Activated CD8-positive, alpha-beta memory T cell treated with anti-CD3 and anti-CD28 coated beads, Interleukin-2, amount 10 ng/mL, durations not matched to agents 7 days and 5 days (primary cell): ENCODE results near the gene CAMTA1. TPM values are rescaled to one million over a fixed set of nuclear protein-coding genes. Genes with fewer than 3 reads are reported as not detected.

Experiments used
- ATAC-seq: fragments of 150-1000 bp; cut with Tn5 transposase; one replicate; pipeline ENCODE4 v1.10.0; 2021; ENCODE audit warnings: moderate library complexity
- CTCF ChIA-PET: fragments of 350-600 bp; sonication (Branson Sonifier 250); formaldehyde crosslinking; loops from one replicate; lab custom pipeline; 2021; ENCODE audit warnings: antibody characterized with exemption; lab: Charles Lee
- DNase-seq: peaks from one replicate; pipeline ENCODE4 v3.0.0-alpha.2; 2020
- H3K27ac Mint-ChIP-seq: one replicate; pipeline ENCODE4 v1.8.0; 2021; ENCODE audit warnings: mild to moderate bottlenecking, mixed read lengths
- H3K27me3 Mint-ChIP-seq: one replicate; pipeline ENCODE4 v1.8.0; 2021; ENCODE audit warnings: mixed read lengths
- H3K36me3 Mint-ChIP-seq: one replicate; pipeline ENCODE4 v1.8.0; 2021; ENCODE audit warnings: mild to moderate bottlenecking, mixed read lengths
- H3K4me1 Mint-ChIP-seq: one replicate; pipeline ENCODE4 v1.8.0; 2021; ENCODE audit warnings: mixed read lengths
- H3K4me3 Mint-ChIP-seq: one replicate; pipeline ENCODE4 v1.8.0; 2021; ENCODE audit warnings: mild to moderate bottlenecking, moderate library complexity, mixed read lengths
- H3K9me3 Mint-ChIP-seq: one replicate; pipeline ENCODE4 v1.8.0; 2022; ENCODE audit warnings: low read depth, mixed read lengths
- total RNA-seq, 2 experiments: library from RNA; stranded (reverse); gene quantifications; one replicate each; pipeline ENCODE4 v1.2.3, GENCODE V29; 2021

Gene CAMTA1
- total RNA-seq, 2 experiments from 2014 or later = 42.8 to 43.2 TPM

GRCh38 chr1:7334475-7335035, 549.3 kb downstream of the CAMTA1 start:
- no peaks in the 10 kb centered on the region for H3K36me3 Mint-ChIP-seq
- no peaks in the 10 kb centered on the region for H3K27me3 Mint-ChIP-seq
- no peak overlapping the region for H3K4me3 Mint-ChIP-seq
- ATAC-seq (no peak), DNase-seq (no peak)
- H3K9me3 Mint-ChIP-seq = no peaks in the 10 kb centered on the region
- H3K27ac Mint-ChIP-seq = no peak overlapping the region
- no peaks in the 10 kb centered on the region for H3K4me1 Mint-ChIP-seq
- CTCF ChIA-PET = no interaction called here

GRCh38 chr1:7335224-7335879, 550.1 kb downstream of the CAMTA1 start:
- DNase-seq (no peak), ATAC-seq (no peak)
- Mint-ChIP-seq H3K9me3 (no peaks in the 10 kb centered on the region), H3K27ac (no peak overlapping the region), H3K4me3 (no peak overlapping the region), H3K4me1 (no peaks in the 10 kb centered on the region), H3K27me3 (no peaks in the 10 kb centered on the region), H3K36me3 (no peaks in the 10 kb centered on the region)
- CTCF ChIA-PET = no interaction called here

- ATAC-seq = no peak
- Mint-ChIP-seq H3K4me1 (no peaks in the 10 kb centered on the region), H3K27ac (no peak overlapping the region), H3K36me3 (no peaks in the 10 kb centered on the region), H3K27me3 (no peaks in the 10 kb centered on the region), H3K9me3 (no peaks in the 10 kb centered on the region), H3K4me3 (no peak overlapping the region)
- DNase-seq = no peak
- CTCF ChIA-PET = no interaction called here
These were observed 553.2 kb downstream of the CAMTA1 start for GRCh38 chr1:7338439-7338838.

- no peak for ATAC-seq
- no peak overlapping the region for H3K4me3 Mint-ChIP-seq
- no peaks in the 10 kb centered on the region for H3K27me3 Mint-ChIP-seq
- CTCF ChIA-PET = no interaction called here
- H3K9me3 Mint-ChIP-seq = no peaks in the 10 kb centered on the region
- no peaks in the 10 kb centered on the region for H3K4me1 Mint-ChIP-seq
- H3K27ac Mint-ChIP-seq = no peak overlapping the region
- no peaks in the 10 kb centered on the region for H3K36me3 Mint-ChIP-seq
- no peak for DNase-seq
These were observed 553.8 kb downstream of the CAMTA1 start for GRCh38 chr1:7339014-7339413.

GRCh38 chr1:7339953-7340352, 554.7 kb downstream of the CAMTA1 start:
- no peaks in the 10 kb centered on the region for H3K4me1 Mint-ChIP-seq
- ATAC-seq (no peak), DNase-seq (no peak)
- no peaks in the 10 kb centered on the region for H3K36me3 Mint-ChIP-seq
- H3K9me3 Mint-ChIP-seq = no peaks in the 10 kb centered on the region
- no peak overlapping the region for H3K27ac Mint-ChIP-seq
- H3K4me3 Mint-ChIP-seq = no peak overlapping the region
- H3K27me3 Mint-ChIP-seq = no peaks in the 10 kb centered on the region
- CTCF ChIA-PET = no interaction called here

GRCh38 chr1:7341145-7341905, 556.1 kb downstream of the CAMTA1 start:
- CTCF ChIA-PET = interaction anchor here (0.6 to 1.1 kb wide), 2 partner anchors 557 to 658 kb away, joined by 3 read pairs; no protein-coding TSS in a partner anchor
- Mint-ChIP-seq H3K36me3 (no peaks in the 10 kb centered on the region), H3K27me3 (no peaks in the 10 kb centered on the region)

GRCh38 chr1:7343882-7344281, 558.6 kb downstream of the CAMTA1 start:
- no peak overlapping the region for H3K4me3 Mint-ChIP-seq
- H3K4me1 Mint-ChIP-seq = no peaks in the 10 kb centered on the region
- H3K9me3 Mint-ChIP-seq = no peaks in the 10 kb centered on the region
- H3K36me3 Mint-ChIP-seq = no peaks in the 10 kb centered on the region
- DNase-seq (no peak), ATAC-seq (no peak)
- CTCF ChIA-PET = no interaction called here
- H3K27ac Mint-ChIP-seq = no peak overlapping the region
- H3K27me3 Mint-ChIP-seq = no peaks in the 10 kb centered on the region

More at GRCh38 chr1:7341145-7341905, 556.1 kb downstream of the CAMTA1 start:
- Mint-ChIP-seq H3K4me1 (no peaks in the 10 kb centered on the region), H3K9me3 (no peaks in the 10 kb centered on the region), H3K4me3 (no peak overlapping the region), H3K27ac (no peak overlapping the region)
- ATAC-seq = no peak
- no peak for DNase-seq

- H3K4me3 Mint-ChIP-seq = no peak overlapping the region
- DNase-seq (no peak), ATAC-seq (no peak)
- H3K36me3 Mint-ChIP-seq = no peaks in the 10 kb centered on the region
- no peaks in the 10 kb centered on the region for H3K27me3 Mint-ChIP-seq
- H3K9me3 Mint-ChIP-seq = no peaks in the 10 kb centered on the region
- no peaks in the 10 kb centered on the region for H3K4me1 Mint-ChIP-seq
- CTCF ChIA-PET = no interaction called here
- no peak overlapping the region for H3K27ac Mint-ChIP-seq
These were observed 559.0 kb downstream of the CAMTA1 start for GRCh38 chr1:7344299-7344698.

GRCh38 chr1:7345516-7345915, 560.3 kb downstream of the CAMTA1 start:
- DNase-seq (no peak), ATAC-seq (no peak)
- Mint-ChIP-seq H3K4me3 (no peak overlapping the region), H3K4me1 (no peaks in the 10 kb centered on the region), H3K36me3 (no peaks in the 10 kb centered on the region), H3K27ac (no peak overlapping the region), H3K9me3 (no peaks in the 10 kb centered on the region), H3K27me3 (no peaks in the 10 kb centered on the region)
- CTCF ChIA-PET = no interaction called here

- Mint-ChIP-seq H3K9me3 (no peaks in the 10 kb centered on the region), H3K4me1 (no peaks in the 10 kb centered on the region), H3K36me3 (no peaks in the 10 kb centered on the region), H3K4me3 (no peak overlapping the region), H3K27me3 (no peaks in the 10 kb centered on the region), H3K27ac (no peak overlapping the region)
- CTCF ChIA-PET = no interaction called here
- no peak for ATAC-seq
- no peak for DNase-seq
These were observed 560.9 kb downstream of the CAMTA1 start for GRCh38 chr1:7346070-7346596.

- DNase-seq (no peak), ATAC-seq (no peak)
- H3K27ac Mint-ChIP-seq = no peak overlapping the region
- no peaks in the 10 kb centered on the region for H3K36me3 Mint-ChIP-seq
- no peaks in the 10 kb centered on the region for H3K27me3 Mint-ChIP-seq
- CTCF ChIA-PET = no interaction called here
- no peak overlapping the region for H3K4me3 Mint-ChIP-seq
- no peaks in the 10 kb centered on the region for H3K9me3 Mint-ChIP-seq
- H3K4me1 Mint-ChIP-seq = no peaks in the 10 kb centered on the region
These were observed 561.6 kb downstream of the CAMTA1 start for GRCh38 chr1:7346600-7347570.

- DNase-seq (no peak), ATAC-seq (no peak)
- H3K36me3 Mint-ChIP-seq = no peaks in the 10 kb centered on the region
- no peak overlapping the region for H3K4me3 Mint-ChIP-seq
- no peak overlapping the region for H3K27ac Mint-ChIP-seq
- no peaks in the 10 kb centered on the region for H3K9me3 Mint-ChIP-seq
- CTCF ChIA-PET = no interaction called here
- no peaks in the 10 kb centered on the region for H3K4me1 Mint-ChIP-seq
- H3K27me3 Mint-ChIP-seq = no peaks in the 10 kb centered on the region
These were observed 562.8 kb downstream of the CAMTA1 start for GRCh38 chr1:7348073-7348472.

GRCh38 chr1:7348580-7348979, 563.3 kb downstream of the CAMTA1 start:
- DNase-seq = no peak
- CTCF ChIA-PET = no interaction called here
- Mint-ChIP-seq H3K9me3 (no peaks in the 10 kb centered on the region), H3K4me3 (no peak overlapping the region), H3K27me3 (no peaks in the 10 kb centered on the region), H3K36me3 (no peaks in the 10 kb centered on the region), H3K4me1 (no peaks in the 10 kb centered on the region), H3K27ac (no peak overlapping the region)
- ATAC-seq = no peak
